GM23338 (cell line): ENCODE data around the gene WNT10A. TPM values are rescaled to one million over a fixed set of nuclear protein-coding genes. Genes with fewer than 3 reads are reported as not detected.

Source experiments
- ATAC-seq: fragments of 200-7000 bp; cut with Tn5 transposase; 3 replicates; pipeline ENCODE4 v1.9.1; 2020
- DNase-seq: peaks from one replicate; pipeline ENCODE4 v3.0.0-alpha.2; 2015; ENCODE audit warnings: low spot score
- H2AFZ ChIP-seq: fragments of 200-600 bp; sonication (generic); 2 replicates; pipeline ENCODE4 v1.8.0; 2016; ENCODE audit warnings: antibody characterized with exemption, mild to moderate bottlenecking, moderate library complexity
- H3F3A ChIP-seq: fragments of 200-600 bp; sonication (generic); replicated peaks from 2 replicates; pipeline ENCODE4 v1.8.0; 2017; ENCODE audit warnings: antibody characterized with exemption, mixed run types, low read depth
- H3K27ac ChIP-seq: fragments of 200-600 bp; sonication (generic); 2 replicates; pipeline ENCODE4 v1.6.1; 2016; ENCODE audit warnings: low read depth
- H3K27me3 ChIP-seq: fragments of 200-600 bp; sonication (generic); 2 replicates; pipeline ENCODE4 v1.8.0; 2016; ENCODE audit warnings: mild to moderate bottlenecking, mixed run types, moderate library complexity; ENCODE audit not compliant: insufficient read depth
- H3K36me3 ChIP-seq: fragments of 200-600 bp; sonication (generic); 2 replicates; pipeline ENCODE4 v1.8.0; 2016; ENCODE audit warnings: mild to moderate bottlenecking; ENCODE audit not compliant: insufficient read depth
- H3K4me1 ChIP-seq: fragments of 200-600 bp; sonication (generic); 2 replicates; pipeline ENCODE4 v1.8.0; 2016; ENCODE audit warnings: mild to moderate bottlenecking, moderate library complexity; ENCODE audit not compliant: insufficient read depth
- H3K4me2 ChIP-seq: fragments of 200-600 bp; sonication (generic); 2 replicates; pipeline ENCODE4 v1.7.1; 2017; ENCODE audit warnings: mixed run types
- H3K4me3 ChIP-seq: fragments of 200-600 bp; sonication (generic); 2 replicates; pipeline ENCODE4 v1.6.1; 2016; ENCODE audit warnings: mixed run types
- H3K79me2 ChIP-seq: fragments of 200-600 bp; sonication (generic); replicated peaks from 2 replicates; pipeline ENCODE4 v1.8.0; 2017; ENCODE audit warnings: mild to moderate bottlenecking; ENCODE audit not compliant: insufficient read depth
- H3K9me2 ChIP-seq: fragments of 200-600 bp; sonication (generic); 2 replicates; pipeline ENCODE4 v1.8.0; 2017; ENCODE audit not compliant: insufficient read depth
- H4K20me1 ChIP-seq: fragments of 200-600 bp; sonication (generic); replicated peaks from 2 replicates; pipeline ENCODE4 v1.8.0; 2017; ENCODE audit warnings: mild to moderate bottlenecking; ENCODE audit not compliant: insufficient read depth
- H3K27ac Mint-ChIP-seq: 2 replicates; pipeline ENCODE4 v1.8.0; 2020; ENCODE audit warnings: inconsistent platforms, mild to moderate bottlenecking, moderate library complexity, mixed read lengths
- H3K27me3 Mint-ChIP-seq: 3 replicates; pipeline ENCODE4 v1.8.0; 2022; ENCODE audit warnings: low read depth, mild to moderate bottlenecking, moderate library complexity, mixed read lengths, inconsistent platforms; ENCODE audit not compliant: insufficient read depth, poor library complexity
- H3K36me3 Mint-ChIP-seq: 3 replicates; pipeline ENCODE4 v1.8.0; 2021; ENCODE audit warnings: low read depth, mild to moderate bottlenecking, inconsistent platforms, moderate library complexity, mixed read lengths
- H3K4me1 Mint-ChIP-seq: 3 replicates; pipeline ENCODE4 v1.8.0; 2020; ENCODE audit warnings: mild to moderate bottlenecking, inconsistent platforms, mixed read lengths
- H3K4me3 Mint-ChIP-seq: 3 replicates; pipeline ENCODE4 v1.8.0; 2021; ENCODE audit warnings: moderate library complexity, mild to moderate bottlenecking, inconsistent platforms, mixed read lengths
- H3K9me3 Mint-ChIP-seq: 3 replicates; pipeline ENCODE4 v1.8.0; 2020; ENCODE audit warnings: moderate library complexity, mild to moderate bottlenecking, inconsistent platforms, mixed read lengths
- CTCF ChIP-seq, 2 experiments: fragments of 200-600 bp in 1 of 2; sonication (generic) in 1 of 2; conservative IDR thresholded peaks; 2 replicates each; pipeline versions ENCODE4 v1.5.1 to v1.6.1; 2016 to 2017; ENCODE audit warnings: antibody characterized with exemption in 2 of 2, low read depth in 2 of 2, mild to moderate bottlenecking in 2 of 2, moderate library complexity in 1 of 2
- ETS1 ChIP-seq: IDR thresholded peaks from 2 replicates; pipeline ENCODE4 v1.6.1; 2016; ENCODE audit warnings: antibody characterized with exemption
- EZH2 ChIP-seq: fragments of 200-600 bp; sonication (generic); IDR thresholded peaks from one replicate; pipeline ENCODE4 v1.8.0; 2017; ENCODE audit warnings: antibody characterized with exemption, mild to moderate bottlenecking, low read depth; ENCODE audit not compliant: unreplicated experiment
- EZH2phosphoT487 ChIP-seq: fragments of 200-600 bp; sonication (generic); IDR thresholded peaks from one replicate; pipeline ENCODE4 v1.8.1; 2018; ENCODE audit warnings: antibody characterized with exemption; ENCODE audit not compliant: unreplicated experiment
- NANOG ChIP-seq: IDR thresholded peaks from 2 replicates; pipeline ENCODE4 v1.6.1; 2016; ENCODE audit warnings: antibody characterized with exemption, borderline replicate concordance
- POLR2AphosphoS5 ChIP-seq: IDR thresholded peaks from 2 replicates; pipeline ENCODE4 v1.6.1; 2016; ENCODE audit warnings: antibody characterized with exemption, low read depth
- REST ChIP-seq: IDR thresholded peaks from one replicate; pipeline ENCODE4 v1.6.1; 2018; ENCODE audit warnings: antibody characterized with exemption; ENCODE audit not compliant: unreplicated experiment
- ZNF114 ChIP-seq: fragments of 250-450 bp; sonication (Bioruptor Pico); IDR thresholded peaks from 2 replicates; pipeline ENCODE4 v1.5.0; 2020; ENCODE audit warnings: mild to moderate bottlenecking, moderate library complexity
- ZNF462 ChIP-seq: fragments of 250-450 bp; sonication (Bioruptor Pico); IDR thresholded peaks from 2 replicates; pipeline ENCODE4 v1.5.0; 2020; ENCODE audit warnings: mild to moderate bottlenecking, moderate library complexity
- polyA plus RNA-seq: library from polyadenylated mRNA; unstranded; fragments of >200 nt; fragmentation: Nextera tagmentation; extraction: Ambion mirVana; gene quantifications from 2 replicates; pipeline ENCODE4 v1.2.1, GENCODE V29; 2016
- total RNA-seq: library from RNA; depleted of rRNA; stranded (reverse); fragments of >200 nt; shearing (Covaris generic); gene quantifications from 2 replicates; pipeline ENCODE4 v1.2.3, GENCODE V29; 2014

Gene WNT10A
- total and polyA plus RNA-seq, 2 experiments from 2014 or later: not detected

GRCh38 chr2:218889937-218890336 is 9.3 kb downstream of the WNT10A start:
- Histone ChIP-seq H3K9me2 (no peaks in the 10 kb centered on the region), H3K4me2 (no peak overlapping the region), H3K36me3 (no peaks in the 10 kb centered on the region), H3K27ac (no peak overlapping the region), H3K27me3 (peaks cover 100% of the 10 kb centered on the region), H2AFZ (no peak overlapping the region), H4K20me1 (peaks cover 11% of the 10 kb centered on the region), H3K79me2 (no peaks in the 10 kb centered on the region), H3F3A (no peaks in the 10 kb centered on the region), H3K4me1 (peaks cover 7% of the 10 kb centered on the region; the same call in 1 of the 2 replicates), H3K4me3 (no peak overlapping the region)
- Mint-ChIP-seq H3K27ac (no peak overlapping the region), H3K27me3 (peaks cover 92% of the 10 kb centered on the region), H3K4me1 (peaks cover 17% of the 10 kb centered on the region), H3K36me3 (no peaks in the 10 kb centered on the region; the same call in 2 of the 3 replicates), H3K4me3 (no peak overlapping the region), H3K9me3 (no peaks in the 10 kb centered on the region)
- no peak for ATAC-seq
- peak; percentile 42 for TF ChIP-seq EZH2
- no peak for TF ChIP-seq ZNF114 (CRISPR knock-in tag)
- TF ChIP-seq ETS1: no peak
- TF ChIP-seq CTCF (conservative IDR thresholded peaks at IDR 0.05; ENCODE audit: low read depth in 2 of 2): no peak
- no peak for TF ChIP-seq NANOG
- no peak for TF ChIP-seq REST
- no peak for TF ChIP-seq EZH2phosphoT487
- TF ChIP-seq POLR2AphosphoS5: no peak
- DNase-seq: no peak

- no peaks in the 10 kb centered on the region for H3F3A ChIP-seq
- no peaks in the 10 kb centered on the region for H3K9me2 ChIP-seq
- Mint-ChIP-seq H3K27ac (no peak overlapping the region), H3K9me3 (no peaks in the 10 kb centered on the region), H3K4me3 (no peak overlapping the region), H3K27me3 (peaks cover 92% of the 10 kb centered on the region), H3K4me1 (peaks cover 20% of the 10 kb centered on the region), H3K36me3 (no peaks in the 10 kb centered on the region; the same call in 2 of the 3 replicates)
- H3K4me1 ChIP-seq: peaks cover 11% of the 10 kb centered on the region
- no peaks in the 10 kb centered on the region for H3K79me2 ChIP-seq
- H3K27me3 ChIP-seq: peaks cover 100% of the 10 kb centered on the region
- ATAC-seq (no peak), DNase-seq (no peak)
- H2AFZ ChIP-seq: no peak overlapping the region
- peaks cover 11% of the 10 kb centered on the region for H4K20me1 ChIP-seq
- H3K4me3 ChIP-seq: no peak overlapping the region
- H3K36me3 ChIP-seq: no peaks in the 10 kb centered on the region
- no peak overlapping the region for H3K27ac ChIP-seq
- no peak overlapping the region for H3K4me2 ChIP-seq
- TF ChIP-seq NANOG: no peak
- no peak for TF ChIP-seq ZNF462 (CRISPR knock-in tag)
- no peak for TF ChIP-seq ZNF114 (CRISPR knock-in tag)
- TF ChIP-seq EZH2phosphoT487: no peak
- TF ChIP-seq EZH2: no peak
Measured at GRCh38 chr2:218890369-218890768, 9.7 kb downstream of the WNT10A start.
